Sigmoid colon (tissue), 7 donors: ENCODE results near the gene NEURL1B. TPM values are rescaled to one million over a fixed set of nuclear protein-coding genes. Genes with fewer than 3 reads are reported as not detected.

Source experiments
- DNase-seq: peaks from one replicate; pipeline ENCODE4 v3.0.0-alpha.2; 2019
- H3K27ac ChIP-seq, 4 donors: fragments of 200-600 bp; sonication (generic); one replicate each; pipeline ENCODE4 v1.5.1; 2016 to 2019; ENCODE audit warnings: mild to moderate bottlenecking in 1 of 4
- H3K27me3 ChIP-seq, 3 donors: fragments of 200-600 bp; sonication (generic); one replicate each; pipeline ENCODE4 v1.5.1; 2019; ENCODE audit warnings: mild to moderate bottlenecking in 1 of 3
- H3K36me3 ChIP-seq, 4 donors: fragments of 200-600 bp; sonication (generic); one replicate each; pipeline ENCODE4 v1.5.1; 2016 to 2019
- H3K4me1 ChIP-seq, 4 donors: fragments of 200-600 bp; sonication (generic); one replicate each; pipeline ENCODE4 v1.5.1; 2017 to 2019
- H3K4me3 ChIP-seq, 4 donors: fragments of 200-600 bp; sonication (generic); one replicate each; pipeline ENCODE4 v1.5.1; 2017 to 2019; ENCODE audit warnings: mild to moderate bottlenecking in 2 of 4, moderate library complexity in 1 of 4
- H3K9me3 ChIP-seq, 4 donors: fragments of 200-600 bp in 3 of 4; sonication (generic) in 3 of 4; one replicate each; pipeline versions ENCODE4 v1.5.1 to v1.6.1; 2013 to 2019
- CTCF ChIP-seq, 4 experiments: fragments of 450-650 bp in 3 of 4; fragments of 200-600 bp in 1 of 4; IDR thresholded peaks; one replicate each; pipeline ENCODE4 v1.5.1; 2016 to 2019; ENCODE audit warnings: antibody characterized with exemption in 4 of 4, mild to moderate bottlenecking in 3 of 4, moderate library complexity in 2 of 4
- EP300 ChIP-seq, 4 donors: sonication (generic); formaldehyde crosslinking; IDR thresholded peaks; one replicate each; pipeline ENCODE4 v1.6.1; 2017; ENCODE audit warnings: antibody characterized with exemption in 4 of 4
- POLR2A ChIP-seq, 2 donors: fragments of 450-650 bp; IDR thresholded peaks; one replicate each; pipeline ENCODE4 v1.6.1; 2016; ENCODE audit warnings: antibody characterized with exemption in 2 of 2, mild to moderate bottlenecking in 2 of 2, moderate library complexity in 2 of 2
- POLR2AphosphoS5 ChIP-seq, 4 donors: sonication (generic); formaldehyde crosslinking; IDR thresholded peaks; one replicate each; pipeline ENCODE4 v1.6.1; 2017; ENCODE audit warnings: antibody characterized with exemption in 4 of 4
- WGBS, 2 donors: extraction: QIAGEN DNeasy Blood & Tissue Kit; methylation state at CpG; one replicate each; pipeline ENCODE4 v1.1.7; 2013; 5-methylcytosine and 5-hydroxymethylcytosine counted together
- intact Hi-C: fragments of 100-400 bp; cut with DNase I; formaldehyde crosslinking; loops from one replicate; pipeline ENCODE4 v1.15.1; 2023
- polyA plus RNA-seq, 3 donors: library from polyadenylated mRNA; stranded (reverse); fragments of 200-250 nt; gene quantifications; one replicate each; pipeline ENCODE4 v1.2.3, GENCODE V29; 2013
- total RNA-seq, 4 donors: library from RNA; depleted of rRNA; stranded (reverse); fragments of >200 nt; gene quantifications; one replicate each; pipeline ENCODE4 v1.1.0, GENCODE V29; 2016
- donor health status: healthy with polysubstance abuse.
- donor health status: Bipolar disorder and iron deficiency.
- donor health status: healthy.

Gene NEURL1B
- total and polyA plus RNA-seq, 7 donors, result 12.6 to 53.2 (median 32.9) TPM

- Histone ChIP-seq H3K4me3 (no peak overlapping the region), H3K27me3 (no peaks in the 10 kb centered on the region), H3K36me3 (no peaks in the 10 kb centered on the region), H3K27ac (no peak overlapping the region), H3K9me3 (no peaks in the 10 kb centered on the region), H3K4me1 (no peaks in the 10 kb centered on the region)
- 65 to 80% methylated on average over 10 of the region's 10 CpGs for WGBS, 2 donors
- no peak for TF ChIP-seq POLR2AphosphoS5 (IDR thresholded peaks at IDR 0.05)
- TF ChIP-seq POLR2A (IDR thresholded peaks at IDR 0.05), result no peak
- no peak for TF ChIP-seq EP300 (IDR thresholded peaks at IDR 0.05)
- no peak for TF ChIP-seq CTCF (IDR thresholded peaks at IDR 0.05)
- intact Hi-C loops, result no loop called here
- peak; percentile 45 for DNase-seq
These were observed 15.8 kb upstream of the NEURL1B start for GRCh38 chr5:172624996-172625964.

GRCh38 chr5:172626031-172626581 is 15.0 kb upstream of the NEURL1B start:
- intact Hi-C loops, result no loop called here
- no peaks in the 10 kb centered on the region for H3K36me3 ChIP-seq
- no peaks in the 10 kb centered on the region for H3K27me3 ChIP-seq
- H3K27ac ChIP-seq, result no peak overlapping the region
- 83 to 89% methylated on average over 8 of the region's 8 CpGs for WGBS, 2 donors
- no peaks in the 10 kb centered on the region for H3K4me1 ChIP-seq
- no peaks in the 10 kb centered on the region for H3K9me3 ChIP-seq
- no peak overlapping the region for H3K4me3 ChIP-seq
- peak; percentile 40 for DNase-seq
- no peak for TF ChIP-seq POLR2AphosphoS5 (IDR thresholded peaks at IDR 0.05)
- no peak for TF ChIP-seq CTCF (IDR thresholded peaks at IDR 0.05)
- TF ChIP-seq POLR2A (IDR thresholded peaks at IDR 0.05), result no peak
- no peak for TF ChIP-seq EP300 (IDR thresholded peaks at IDR 0.05)

- H3K4me3 ChIP-seq, result no peak overlapping the region
- intact Hi-C loops, result no loop called here
- no peaks in the 10 kb centered on the region for H3K27me3 ChIP-seq
- no peak for TF ChIP-seq POLR2AphosphoS5 (IDR thresholded peaks at IDR 0.05)
- TF ChIP-seq POLR2A (IDR thresholded peaks at IDR 0.05), result no peak
- H3K4me1 ChIP-seq, result no peaks in the 10 kb centered on the region
- no peaks in the 10 kb centered on the region for H3K9me3 ChIP-seq
- H3K27ac ChIP-seq, result no peak overlapping the region
- WGBS, 2 donors, result 53 to 84% methylated on average over 5 of the region's 5 CpGs
- no peaks in the 10 kb centered on the region for H3K36me3 ChIP-seq
- DNase-seq, result no peak
These were observed 11.0 kb upstream of the NEURL1B start for GRCh38 chr5:172630082-172630481.

- no peaks in the 10 kb centered on the region for H3K9me3 ChIP-seq
- no peaks in the 10 kb centered on the region for H3K27me3 ChIP-seq
- no peak for DNase-seq
- TF ChIP-seq EP300 (IDR thresholded peaks at IDR 0.05), result no peak
- TF ChIP-seq CTCF (IDR thresholded peaks at IDR 0.05), result no peak
- TF ChIP-seq POLR2AphosphoS5 (IDR thresholded peaks at IDR 0.05), result no peak
- no peak overlapping the region for H3K27ac ChIP-seq
- intact Hi-C loops, result no loop called here
- H3K4me1 ChIP-seq, result no peaks in the 10 kb centered on the region
- WGBS, 2 donors, result 92 to 95% methylated on average over 6 of the region's 6 CpGs
- H3K36me3 ChIP-seq, result no peaks in the 10 kb centered on the region
- no peak overlapping the region for H3K4me3 ChIP-seq
These were observed 10.6 kb upstream of the NEURL1B start for GRCh38 chr5:172630482-172630881.

DNA sequence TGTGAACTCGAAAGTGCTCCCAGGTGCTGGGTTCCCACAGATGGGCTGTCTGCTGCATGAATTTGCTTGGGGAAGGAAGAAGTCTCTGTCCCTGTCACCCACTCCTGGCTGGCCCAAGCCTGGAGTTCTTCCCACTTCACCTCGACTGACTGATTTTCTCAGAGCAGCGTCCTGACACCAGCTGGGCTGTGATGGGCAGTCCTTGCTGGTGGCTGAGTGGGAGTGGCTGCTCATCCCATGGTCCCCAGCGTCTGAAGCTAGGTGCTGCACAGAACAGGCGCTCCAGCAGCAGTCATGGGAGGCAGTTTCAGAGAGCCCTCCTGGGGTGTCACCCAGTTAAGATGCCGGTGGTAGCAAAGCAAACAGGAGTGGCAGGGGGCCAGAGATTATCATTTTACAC is 10.1 kb upstream of the NEURL1B start:
- Histone ChIP-seq H3K9me3 (no peaks in the 10 kb centered on the region), H3K36me3 (no peaks in the 10 kb centered on the region), H3K27ac (no peak overlapping the region), H3K4me1 (no peaks in the 10 kb centered on the region), H3K4me3 (no peak overlapping the region), H3K27me3 (no peaks in the 10 kb centered on the region)
- no peak for DNase-seq
- no peak for TF ChIP-seq EP300 (IDR thresholded peaks at IDR 0.05)
- TF ChIP-seq CTCF (IDR thresholded peaks at IDR 0.05), result no peak
- TF ChIP-seq POLR2A (IDR thresholded peaks at IDR 0.05), result no peak
- TF ChIP-seq POLR2AphosphoS5 (IDR thresholded peaks at IDR 0.05), result no peak
- intact Hi-C loops, result no loop called here
- 57 to 75% methylated on average over 6 of the region's 6 CpGs for WGBS, 2 donors
